ENCODE results near the gene TMEM254.
A peak's percentile ranks its signal among the peaks of the same experiment; 100 is the strongest.

Gene TMEM254

GRCh38 chr10:80046629-80047441 lies 31.6 kb upstream of the TMEM254 start:
- no peak overlapping the region for H3K4me3 ChIP-seq (replicated peaks; ENCODE audit: low read depth, low read length)
- DNase-seq (ENCODE audit: low read depth): peak; percentile 74
- TF ChIP-seq CTCF (IDR thresholded peaks at IDR 0.05; ENCODE audit: low read length, missing control alignments): peak; percentile 96

- no peak for TF ChIP-seq CTCF (IDR thresholded peaks at IDR 0.05; ENCODE audit: low read length, missing control alignments)
- H3K4me3 ChIP-seq (replicated peaks; ENCODE audit: low read depth, low read length): no peak overlapping the region
- no peak for DNase-seq (ENCODE audit: low read depth)
These were observed 27.7 kb upstream of the TMEM254 start for GRCh38 chr10:80050752-80051151.

- no peak overlapping the region for H3K4me3 ChIP-seq (replicated peaks; ENCODE audit: low read depth, low read length)
These were observed 26.5 kb upstream of the TMEM254 start for GRCh38 chr10:80051993-80052392.

GRCh38 chr10:80055760-80056159 lies 22.7 kb upstream of the TMEM254 start:
- TF ChIP-seq CTCF (IDR thresholded peaks at IDR 0.05; ENCODE audit: low read length, missing control alignments): no peak
- H3K4me3 ChIP-seq (replicated peaks; ENCODE audit: low read depth, low read length): no peak overlapping the region
- DNase-seq (ENCODE audit: low read depth): no peak

More at GRCh38 chr10:80051993-80052392, 26.5 kb upstream of the TMEM254 start:
- peak; percentile 4 for DNase-seq (ENCODE audit: low read depth)
- TF ChIP-seq CTCF (IDR thresholded peaks at IDR 0.05; ENCODE audit: low read length, missing control alignments): no peak

- no peak for DNase-seq (ENCODE audit: low read depth)
- no peak for TF ChIP-seq CTCF (IDR thresholded peaks at IDR 0.05; ENCODE audit: low read length, missing control alignments)
- no peak overlapping the region for H3K4me3 ChIP-seq (replicated peaks; ENCODE audit: low read depth, low read length)
These were observed 21.3 kb upstream of the TMEM254 start for GRCh38 chr10:80057171-80057570.

- DNase-seq (ENCODE audit: low read depth): no peak
- H3K4me3 ChIP-seq (replicated peaks; ENCODE audit: low read depth, low read length): no peak overlapping the region
- TF ChIP-seq CTCF (IDR thresholded peaks at IDR 0.05; ENCODE audit: low read length, missing control alignments): no peak
These were observed 14.2 kb upstream of the TMEM254 start for GRCh38 chr10:80064120-80064886.
